Tibial nerve (tissue), 4 donors: ENCODE results near the gene PSMD5. TPM values are rescaled to one million over a fixed set of nuclear protein-coding genes. Genes with fewer than 3 reads are reported as not detected.

ENCODE experiments used
- DNase-seq, 2 donors: peaks; one replicate each; pipeline ENCODE4 v3.0.0-alpha.2; 2019; ENCODE audit warnings: low spot score in 2 of 2
- H3K27ac ChIP-seq, 4 donors: fragments of 200-600 bp; sonication (generic) in 3 of 4; one replicate each; pipeline ENCODE4 v1.5.1; 2017 to 2019; ENCODE audit warnings: mild to moderate bottlenecking in 1 of 4
- H3K27me3 ChIP-seq, 2 donors: fragments of 200-600 bp; sonication (generic) in 1 of 2; one replicate each; pipeline versions ENCODE4 v1.5.1 to v1.6.0; 2017 to 2019
- H3K36me3 ChIP-seq, 3 donors: fragments of 200-600 bp; sonication (generic); one replicate each; pipeline ENCODE4 v1.5.1; 2018 to 2019
- H3K4me1 ChIP-seq, 4 donors: fragments of 200-600 bp; sonication (generic) in 3 of 4; one replicate each; pipeline ENCODE4 v1.5.1; 2017 to 2019
- H3K4me3 ChIP-seq, 4 donors: fragments of 200-600 bp; sonication (generic) in 3 of 4; one replicate each; pipeline ENCODE4 v1.5.1; 2017 to 2019; ENCODE audit warnings: mild to moderate bottlenecking in 1 of 4, moderate library complexity in 1 of 4
- H3K9me3 ChIP-seq, 4 donors: fragments of 200-600 bp; sonication (generic) in 3 of 4; one replicate each; pipeline ENCODE4 v1.5.1; 2017 to 2019
- CTCF ChIP-seq, 5 experiments: fragments of 200-600 bp in 3 of 5; fragments of 450-650 bp in 2 of 5; sonication (generic) in 3 of 5; IDR thresholded peaks; one replicate each; pipeline ENCODE4 v1.5.1; 2016 to 2019; ENCODE audit warnings: antibody characterized with exemption in 5 of 5, mild to moderate bottlenecking in 3 of 5, moderate library complexity in 2 of 5
- EP300 ChIP-seq, 2 donors: sonication (generic); formaldehyde crosslinking; IDR thresholded peaks; one replicate each; pipeline ENCODE4 v1.6.1; 2017; ENCODE audit warnings: antibody characterized with exemption in 2 of 2, mild to moderate bottlenecking in 1 of 2
- POLR2A ChIP-seq, 2 donors: fragments of 450-650 bp; IDR thresholded peaks; one replicate each; pipeline ENCODE4 v1.6.1; 2017; ENCODE audit warnings: antibody characterized with exemption in 2 of 2, mild to moderate bottlenecking in 2 of 2, moderate library complexity in 2 of 2
- WGBS, 2 donors: methylation state at CpG; one replicate each; pipeline ENCODE4 v1.1.5; 2018; 5-methylcytosine and 5-hydroxymethylcytosine counted together
- total RNA-seq, 4 donors: library from RNA; depleted of rRNA; stranded (reverse); fragments of >200 nt; gene quantifications; one replicate each; pipeline ENCODE4 v1.1.0, GENCODE V29; 2016

PSMD5 gene
- total RNA-seq, 4 donors from 2014 or later, result 33.9 to 37.7 (median 37.4) TPM

GRCh38 chr9:120829650-120830049, 13.1 kb downstream of the PSMD5 start:
- H3K27me3 ChIP-seq, result no peaks in the 10 kb centered on the region
- no peak overlapping the region for H3K4me3 ChIP-seq
- H3K27ac ChIP-seq, result no peak overlapping the region
- H3K4me1 ChIP-seq, result no peaks in the 10 kb centered on the region
- peaks cover 0 to 13% (median 0%) of the 10 kb centered on the region in 4 donors for H3K9me3 ChIP-seq
- 93 to 100% methylated on average over 1 of the region's 1 CpG for WGBS, 2 donors
- DNase-seq, result no peak
- peaks cover 0 to 93% (median 17%) of the 10 kb centered on the region in 3 donors for H3K36me3 ChIP-seq
- no peak for TF ChIP-seq POLR2A (IDR thresholded peaks at IDR 0.05)
- no peak for TF ChIP-seq EP300 (IDR thresholded peaks at IDR 0.05)
- TF ChIP-seq CTCF (IDR thresholded peaks at IDR 0.05), result no peak

- H3K4me3 ChIP-seq, result no peak overlapping the region
- H3K36me3 ChIP-seq, result peaks cover 0 to 99% (median 16%) of the 10 kb centered on the region in 3 donors
- no peaks in the 10 kb centered on the region for H3K27me3 ChIP-seq
- 90% methylated on average over 4 of the region's 4 CpGs for WGBS, 2 donors
- H3K4me1 ChIP-seq, result no peaks in the 10 kb centered on the region
- H3K27ac ChIP-seq, result no peak overlapping the region
- no peak for TF ChIP-seq EP300 (IDR thresholded peaks at IDR 0.05)
- no peak for TF ChIP-seq CTCF (IDR thresholded peaks at IDR 0.05)
- no peak for TF ChIP-seq POLR2A (IDR thresholded peaks at IDR 0.05)
- H3K9me3 ChIP-seq, result peaks cover 0 to 1% (median 0%) of the 10 kb centered on the region in 4 donors
- DNase-seq, result no peak
Measured at GRCh38 chr9:120820095-120820494, 22.6 kb downstream of the PSMD5 start.

GRCh38 chr9:120818595-120818994, 24.1 kb downstream of the PSMD5 start:
- no peak overlapping the region for H3K27ac ChIP-seq
- no peak overlapping the region for H3K4me3 ChIP-seq
- peaks cover 0 to 95% (median 11%) of the 10 kb centered on the region in 3 donors for H3K36me3 ChIP-seq
- TF ChIP-seq CTCF (IDR thresholded peaks at IDR 0.05) (no peak), POLR2A (IDR thresholded peaks at IDR 0.05) (no peak), EP300 (IDR thresholded peaks at IDR 0.05) (no peak)
- no peaks in the 10 kb centered on the region for H3K4me1 ChIP-seq
- H3K9me3 ChIP-seq, result no peaks in the 10 kb centered on the region
- DNase-seq, result no peak
- no peaks in the 10 kb centered on the region for H3K27me3 ChIP-seq
- WGBS, 2 donors, result 75 to 87% methylated on average over 1 of the region's 1 CpG

GRCh38 chr9:120815075-120815474, 27.6 kb downstream of the PSMD5 start:
- no peak for DNase-seq
- no peaks in the 10 kb centered on the region for H3K27me3 ChIP-seq

GRCh38 chr9:120808931-120809330, 33.8 kb downstream of the PSMD5 start:
- no peak for DNase-seq
- H3K36me3 ChIP-seq, result peaks cover 0 to 34% (median 0%) of the 10 kb centered on the region in 3 donors
- H3K27ac ChIP-seq, result no peak overlapping the region
- no peak overlapping the region for H3K4me3 ChIP-seq
- no peaks in the 10 kb centered on the region for H3K27me3 ChIP-seq
- no peak for TF ChIP-seq POLR2A (IDR thresholded peaks at IDR 0.05)
- no peak for TF ChIP-seq CTCF (IDR thresholded peaks at IDR 0.05)
- H3K9me3 ChIP-seq, result peaks cover 0 to 56% (median 11%) of the 10 kb centered on the region in 4 donors
- H3K4me1 ChIP-seq, result no peaks in the 10 kb centered on the region

More at GRCh38 chr9:120815075-120815474, 27.6 kb downstream of the PSMD5 start:
- Histone ChIP-seq H3K4me1 (no peaks in the 10 kb centered on the region), H3K27ac (no peak overlapping the region), H3K36me3 (peaks cover 0 to 71% (median 1%) of the 10 kb centered on the region in 3 donors), H3K9me3 (peaks cover 0 to 4% (median 0%) of the 10 kb centered on the region in 4 donors), H3K4me3 (no peak overlapping the region)
- TF ChIP-seq POLR2A (IDR thresholded peaks at IDR 0.05) (no peak), EP300 (IDR thresholded peaks at IDR 0.05) (no peak), CTCF (IDR thresholded peaks at IDR 0.05) (no peak)
- WGBS, 2 donors, result 93 to 96% methylated on average over 4 of the region's 4 CpGs
